Liver (tissue), 9 donors: ENCODE results near the gene ZNF628. TPM values are rescaled to one million over a fixed set of nuclear protein-coding genes. Genes with fewer than 3 reads are reported as not detected.

ENCODE experiments used
- DNase-seq: peaks from one replicate; pipeline ENCODE4 v3.0.0-alpha.2; 2017; ENCODE audit warnings: low spot score
- H3K27ac ChIP-seq, 2 donors: one replicate each; pipeline ENCODE4 v1.7.0; 2013; ENCODE audit warnings: inconsistent platforms in 2 of 2, low read length in 2 of 2, control low read depth in 1 of 2, low read depth in 1 of 2, mild to moderate bottlenecking in 1 of 2
- H3K27me3 ChIP-seq, 4 donors: one replicate each; pipeline versions ENCODE4 v1.6.1 to v1.7.0; 2013; ENCODE audit warnings: low read length in 3 of 4, inconsistent platforms in 1 of 4, mild to moderate bottlenecking in 1 of 4, moderate library complexity in 1 of 4; ENCODE audit not compliant: control insufficient read depth in 4 of 4, insufficient read depth in 4 of 4
- H3K36me3 ChIP-seq, 4 donors: one replicate each; pipeline versions ENCODE4 v1.6.1 to v1.7.0; 2013; ENCODE audit warnings: low read length in 3 of 4, mild to moderate bottlenecking in 3 of 4, low read depth in 1 of 4, moderate library complexity in 1 of 4; ENCODE audit not compliant: control insufficient read depth in 4 of 4, insufficient read depth in 3 of 4
- H3K4me1 ChIP-seq, 4 donors: one replicate each; pipeline versions ENCODE4 v1.6.1 to v1.7.0; 2013; ENCODE audit warnings: low read length in 3 of 4, mild to moderate bottlenecking in 3 of 4, moderate library complexity in 1 of 4; ENCODE audit not compliant: control insufficient read depth in 4 of 4, insufficient read depth in 4 of 4
- H3K4me3 ChIP-seq, 3 donors: one replicate each; pipeline versions ENCODE4 v1.6.1 to v1.7.0; 2013; ENCODE audit warnings: low read length in 3 of 3, control low read depth in 1 of 3, low read depth in 1 of 3, mild to moderate bottlenecking in 1 of 3
- H3K9ac ChIP-seq, 2 donors: one replicate each; pipeline ENCODE4 v1.7.0; 2013; ENCODE audit warnings: low read length in 2 of 2, mild to moderate bottlenecking in 2 of 2, moderate library complexity in 2 of 2, control low read depth in 1 of 2, low read depth in 1 of 2
- H3K9me3 ChIP-seq, 4 donors: one replicate each; pipeline versions ENCODE4 v1.6.1 to v1.7.0; 2013; ENCODE audit warnings: low read length in 3 of 4; ENCODE audit not compliant: control insufficient read depth in 4 of 4
- FOXA1 ChIP-seq: IDR thresholded peaks from 2 replicates; pipeline ENCODE4 v1.6.1; 2016; ENCODE audit warnings: antibody characterized with exemption
- GABPA ChIP-seq, 2 donors: IDR thresholded peaks in 1 of 2; conservative IDR thresholded peaks in 1 of 2; 2 replicates each; pipeline ENCODE4 v1.6.1; 2016; ENCODE audit warnings: antibody characterized with exemption in 2 of 2, mild to moderate bottlenecking in 1 of 2, moderate library complexity in 1 of 2
- HNF4A ChIP-seq, 2 donors: conservative IDR thresholded peaks; 2 replicates each; pipeline ENCODE4 v1.6.1; 2016; ENCODE audit warnings: antibody characterized with exemption in 2 of 2, mild to moderate bottlenecking in 2 of 2
- JUND ChIP-seq, 2 donors: IDR thresholded peaks; 2 replicates each; pipeline ENCODE4 v1.6.1; 2016; ENCODE audit warnings: antibody characterized with exemption in 2 of 2
- MAX ChIP-seq: IDR thresholded peaks from 2 replicates; pipeline ENCODE4 v1.6.1; 2016; ENCODE audit warnings: antibody characterized with exemption
- NR2F2 ChIP-seq: IDR thresholded peaks from 2 replicates; pipeline ENCODE4 v1.6.1; 2016; ENCODE audit warnings: antibody characterized with exemption
- RAD21 ChIP-seq, 2 donors: IDR thresholded peaks; 2 replicates each; pipeline ENCODE4 v1.6.1; 2016; ENCODE audit warnings: antibody characterized with exemption in 2 of 2, mild to moderate bottlenecking in 2 of 2
- REST ChIP-seq: IDR thresholded peaks from 2 replicates; pipeline ENCODE4 v1.6.1; 2016; ENCODE audit warnings: antibody characterized with exemption, mild to moderate bottlenecking
- RXRA ChIP-seq, 2 donors: IDR thresholded peaks; 2 replicates each; pipeline ENCODE4 v1.6.1; 2017 to 2018; ENCODE audit warnings: antibody characterized with exemption in 2 of 2, mild to moderate bottlenecking in 1 of 2
- SP1 ChIP-seq: IDR thresholded peaks from 2 replicates; pipeline ENCODE4 v1.6.1; 2018; ENCODE audit warnings: antibody characterized with exemption, mild to moderate bottlenecking
- TAF1 ChIP-seq: conservative IDR thresholded peaks from 2 replicates; pipeline ENCODE4 v1.6.1; 2016; ENCODE audit warnings: antibody characterized with exemption, mild to moderate bottlenecking
- YY1 ChIP-seq: IDR thresholded peaks from 2 replicates; pipeline ENCODE4 v1.6.1; 2016; ENCODE audit warnings: antibody characterized with exemption, mild to moderate bottlenecking
- WGBS: extraction: QIAGEN DNeasy Blood & Tissue Kit; methylation state at CpG from one replicate; pipeline ENCODE4 v1.1.7; 2013; 5-methylcytosine and 5-hydroxymethylcytosine counted together
- polyA plus RNA-seq, 2 donors: library from polyadenylated mRNA; stranded (reverse) in 1 of 2; unstranded in 1 of 2; fragments of 200-250 nt in 1 of 2; fragments of >200 nt in 1 of 2; fragmentation: Nextera tagmentation in 1 of 2; extraction: Ambion mirVana in 1 of 2; gene quantifications; one replicate each; pipeline versions ENCODE4 v1.2.1 to v1.2.3, GENCODE V29; 2013 to 2015
- total RNA-seq, 2 donors: library from RNA; depleted of rRNA; stranded (reverse); fragments of >200 nt; gene quantifications; one replicate each; pipeline ENCODE4 v1.2.3, GENCODE V29; 2014
- TF ChIP-seq, protein P1 (sequence below): IDR thresholded peaks from 2 replicates; pipeline ENCODE4 v1.6.1; 2016; ENCODE audit warnings: antibody characterized with exemption
- TF ChIP-seq, protein P2 (sequence below): IDR thresholded peaks from 2 replicates; pipeline ENCODE4 v1.6.1; 2016; ENCODE audit warnings: antibody characterized with exemption
- TF ChIP-seq, protein P3 (sequence below): fragments of 150-350 bp; IDR thresholded peaks from 2 replicates; pipeline ENCODE4 v1.5.1; 2017; ENCODE audit warnings: improper control_type of control experiment, low read depth, low read length; ENCODE audit not compliant: missing input control
- donor health status: healthy.
- donor health status: healthy.
- donor health status: healthy.
- donor health status: healthy.
- donor health status: healthy.

ZNF628 gene
- total and polyA plus RNA-seq, 4 donors: 0.99 to 4.4 (median 1.5) TPM

DNA sequence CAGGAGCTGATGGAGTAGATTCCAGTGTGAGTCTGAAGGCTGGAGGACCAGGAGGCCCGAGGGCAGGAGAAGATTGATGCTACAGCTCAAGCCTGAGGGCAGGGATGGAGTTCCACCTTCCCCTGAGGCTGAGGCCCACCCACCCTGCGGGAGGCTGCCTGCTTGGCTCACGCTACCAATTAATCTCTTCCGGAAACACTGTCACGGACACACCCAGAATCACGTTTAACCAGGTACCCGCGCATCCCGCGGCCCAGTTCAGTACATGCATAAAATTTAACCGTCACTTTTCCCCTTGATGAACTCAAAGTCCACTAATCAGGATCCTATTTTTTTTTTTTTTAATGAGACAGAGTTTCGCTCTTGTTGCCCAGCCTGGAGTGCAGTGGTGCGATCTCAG is 5.2 kb upstream of the ZNF628 start (continued):
- TF ChIP-seq, protein P1, sequence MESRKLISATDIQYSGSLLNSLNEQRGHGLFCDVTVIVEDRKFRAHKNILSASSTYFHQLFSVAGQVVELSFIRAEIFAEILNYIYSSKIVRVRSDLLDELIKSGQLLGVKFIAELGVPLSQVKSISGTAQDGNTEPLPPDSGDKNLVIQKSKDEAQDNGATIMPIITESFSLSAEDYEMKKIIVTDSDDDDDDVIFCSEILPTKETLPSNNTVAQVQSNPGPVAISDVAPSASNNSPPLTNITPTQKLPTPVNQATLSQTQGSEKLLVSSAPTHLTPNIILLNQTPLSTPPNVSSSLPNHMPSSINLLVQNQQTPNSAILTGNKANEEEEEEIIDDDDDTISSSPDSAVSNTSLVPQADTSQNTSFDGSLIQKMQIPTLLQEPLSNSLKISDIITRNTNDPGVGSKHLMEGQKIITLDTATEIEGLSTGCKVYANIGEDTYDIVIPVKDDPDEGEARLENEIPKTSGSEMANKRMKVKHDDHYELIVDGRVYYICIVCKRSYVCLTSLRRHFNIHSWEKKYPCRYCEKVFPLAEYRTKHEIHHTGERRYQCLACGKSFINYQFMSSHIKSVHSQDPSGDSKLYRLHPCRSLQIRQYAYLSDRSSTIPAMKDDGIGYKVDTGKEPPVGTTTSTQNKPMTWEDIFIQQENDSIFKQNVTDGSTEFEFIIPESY: no peak
- TF ChIP-seq TAF1: no peak
- no peak for TF ChIP-seq GABPA (IDR thresholded peaks at IDR 0.05 in 1 of 2, conservative IDR thresholded peaks at IDR 0.05 in 1 of 2)
- TF ChIP-seq JUND (IDR thresholded peaks at IDR 0.05): no peak
- no peak for TF ChIP-seq MAX
- no peak for TF ChIP-seq RAD21 (IDR thresholded peaks at IDR 0.05)
- no peak for TF ChIP-seq SP1
- TF ChIP-seq HNF4A (conservative IDR thresholded peaks at IDR 0.05): no peak
- TF ChIP-seq, protein P2, sequence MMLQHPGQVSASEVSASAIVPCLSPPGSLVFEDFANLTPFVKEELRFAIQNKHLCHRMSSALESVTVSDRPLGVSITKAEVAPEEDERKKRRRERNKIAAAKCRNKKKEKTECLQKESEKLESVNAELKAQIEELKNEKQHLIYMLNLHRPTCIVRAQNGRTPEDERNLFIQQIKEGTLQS: no peak

GRCh38 chr19:55472463-55472862 is 4.0 kb upstream of the ZNF628 start:
- 84% methylated on average over 8 of the region's 8 CpGs for WGBS
- Histone ChIP-seq H3K9me3 (no peaks in the 10 kb centered on the region), H3K36me3 (no peaks in the 10 kb centered on the region), H3K4me1 (peaks cover 10 to 19% (median 14%) of the 10 kb centered on the region in 4 donors), H3K27me3 (no peaks in the 10 kb centered on the region), H3K4me3 (no peak overlapping the region), H3K27ac (no peak overlapping the region), H3K9ac (no peak overlapping the region)
- TF ChIP-seq, protein P2: no peak
- TF ChIP-seq, protein P1: no peak
- TF ChIP-seq, protein P3, sequence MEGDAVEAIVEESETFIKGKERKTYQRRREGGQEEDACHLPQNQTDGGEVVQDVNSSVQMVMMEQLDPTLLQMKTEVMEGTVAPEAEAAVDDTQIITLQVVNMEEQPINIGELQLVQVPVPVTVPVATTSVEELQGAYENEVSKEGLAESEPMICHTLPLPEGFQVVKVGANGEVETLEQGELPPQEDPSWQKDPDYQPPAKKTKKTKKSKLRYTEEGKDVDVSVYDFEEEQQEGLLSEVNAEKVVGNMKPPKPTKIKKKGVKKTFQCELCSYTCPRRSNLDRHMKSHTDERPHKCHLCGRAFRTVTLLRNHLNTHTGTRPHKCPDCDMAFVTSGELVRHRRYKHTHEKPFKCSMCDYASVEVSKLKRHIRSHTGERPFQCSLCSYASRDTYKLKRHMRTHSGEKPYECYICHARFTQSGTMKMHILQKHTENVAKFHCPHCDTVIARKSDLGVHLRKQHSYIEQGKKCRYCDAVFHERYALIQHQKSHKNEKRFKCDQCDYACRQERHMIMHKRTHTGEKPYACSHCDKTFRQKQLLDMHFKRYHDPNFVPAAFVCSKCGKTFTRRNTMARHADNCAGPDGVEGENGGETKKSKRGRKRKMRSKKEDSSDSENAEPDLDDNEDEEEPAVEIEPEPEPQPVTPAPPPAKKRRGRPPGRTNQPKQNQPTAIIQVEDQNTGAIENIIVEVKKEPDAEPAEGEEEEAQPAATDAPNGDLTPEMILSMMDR: no peak
- TF ChIP-seq RXRA (IDR thresholded peaks at IDR 0.05) (no peak), NR2F2 (no peak), REST (no peak), YY1 (no peak), FOXA1 (no peak)
- DNase-seq: no peak
